Endothelial cell of umbilical vein (primary cell): ENCODE results near the gene ADGRG3. TPM values are rescaled to one million over a fixed set of nuclear protein-coding genes. Genes with fewer than 3 reads are reported as not detected.

Experiments
- Bru-seq: library from RNA; stranded (reverse); fragments of 400-500 nt; gene quantifications from one replicate; lab custom pipeline; 2021; lab: Mats Ljungman, UMichigan
- BruChase-seq, 2 experiments: library from RNA; stranded (reverse); fragments of 400-500 nt; gene quantifications; one replicate each; lab custom pipeline; 2021; lab: Mats Ljungman, UMichigan
- BruUV-seq: library from RNA; stranded (reverse); fragments of 400-500 nt; replicated peaks from 2 replicates; lab custom pipeline; 2021; lab: Mats Ljungman, UMichigan
- CTCF ChIA-PET: fragments of 300-600, 350-600 bp; sonication (Branson Sonifier 250); formaldehyde crosslinking; loops from one replicate; lab custom pipeline; 2021; ENCODE audit warnings: antibody characterized with exemption, inconsistent platforms; lab: Charles Lee
- POLR2A ChIA-PET: fragments of 300-600, 350-600 bp; sonication (Branson Sonifier 250); formaldehyde crosslinking; loops from one replicate; lab custom pipeline; 2021; ENCODE audit warnings: antibody characterized with exemption, inconsistent platforms; lab: Charles Lee
- DNase-seq: peaks from one replicate; pipeline ENCODE4 v3.0.0-alpha.2; 2011; ENCODE audit warnings: low read depth, low spot score
- FAIRE-seq: peaks from 2 replicates; lab custom pipeline; 2011; peaks lifted over from hg19 to GRCh38; lab: Jason Lieb, UNC
- H2AFZ ChIP-seq: 2 replicates; pipeline ENCODE4 v1.6.0; 2012; ENCODE audit warnings: low read depth, low read length, control low read depth, inconsistent platforms
- H3K27ac ChIP-seq: 2 replicates; pipeline ENCODE4 v1.5.1; 2011; ENCODE audit warnings: low read depth, mild to moderate bottlenecking, control low read depth, low read length, moderate library complexity; ENCODE audit not compliant: insufficient read depth
- H3K27me3 ChIP-seq, 2 experiments: 2 replicates each; pipeline versions ENCODE4 v1.6.0 to v1.6.1; 2011; ENCODE audit warnings: low read length in 2 of 2, mixed read lengths in 1 of 2; ENCODE audit not compliant: control insufficient read depth in 2 of 2, insufficient read depth in 2 of 2
- H3K36me3 ChIP-seq, 2 experiments: 2 replicates in 1 of 2; 3 replicates in 1 of 2; pipeline ENCODE4 v1.5.1; 2011; ENCODE audit warnings: low read length in 2 of 2, mild to moderate bottlenecking in 1 of 2, moderate library complexity in 1 of 2; ENCODE audit not compliant: control insufficient read depth in 2 of 2, insufficient read depth in 2 of 2; ENCODE audit errors: extremely low read depth in 1 of 2
- H3K4me1 ChIP-seq: 3 replicates; pipeline ENCODE4 v1.5.1; 2011; ENCODE audit warnings: mild to moderate bottlenecking, low read length; ENCODE audit not compliant: control insufficient read depth, insufficient read depth; ENCODE audit errors: extremely low read depth
- H3K4me2 ChIP-seq: 2 replicates; pipeline ENCODE4 v1.6.1; 2011; ENCODE audit warnings: low read length, control low read depth, mixed read lengths; ENCODE audit not compliant: insufficient read depth
- H3K4me3 ChIP-seq, 3 experiments: fragments of 200-600 bp in 1 of 3; sonication (generic), shearing (Covaris generic) in 1 of 3; replicated peaks in 1 of 3; 2 replicates each; pipeline ENCODE4 v1.5.1; 2011 to 2016; ENCODE audit warnings: control low read depth in 3 of 3, low read length in 3 of 3, mild to moderate bottlenecking in 2 of 3, inconsistent platforms in 1 of 3, low read depth in 1 of 3, moderate library complexity in 1 of 3; ENCODE audit not compliant: insufficient read depth in 1 of 3
- H3K79me2 ChIP-seq: 2 replicates; pipeline ENCODE4 v1.6.0; 2012; ENCODE audit warnings: low read length, inconsistent platforms; ENCODE audit not compliant: control insufficient read depth, insufficient read depth
- H3K9ac ChIP-seq: replicated peaks from 2 replicates; pipeline ENCODE3; 2011; ENCODE audit warnings: low read length, control low read depth; ENCODE audit not compliant: insufficient read depth; ENCODE audit errors: extremely low read depth
- H3K9me1 ChIP-seq: replicated peaks from 3 replicates; pipeline ENCODE4 v1.6.0; 2011; ENCODE audit warnings: mild to moderate bottlenecking, low read length; ENCODE audit not compliant: control insufficient read depth, insufficient read depth; ENCODE audit errors: extremely low read depth
- H3K9me3 ChIP-seq: replicated peaks from 2 replicates; pipeline ENCODE4 v1.5.1; 2012; ENCODE audit warnings: low read length, inconsistent platforms; ENCODE audit not compliant: control insufficient read depth, insufficient read depth
- H4K20me1 ChIP-seq: replicated peaks from 2 replicates; pipeline ENCODE3; 2011; ENCODE audit warnings: mild to moderate bottlenecking, low read length; ENCODE audit not compliant: control insufficient read depth, insufficient read depth; ENCODE audit errors: extremely low read depth
- CTCF ChIP-seq, 2 donors: IDR thresholded peaks; 1 replicate in 1 of 2; 2 replicates in 1 of 2; pipeline ENCODE4 v1.5.1; 2011; ENCODE audit warnings: low read length in 2 of 2, mild to moderate bottlenecking in 2 of 2, moderate library complexity in 2 of 2, control low read depth in 1 of 2, inconsistent platforms in 1 of 2, low read depth in 1 of 2; ENCODE audit not compliant: insufficient read depth in 1 of 2; ENCODE audit errors: extremely low read depth in 1 of 2
- EZH2 ChIP-seq: IDR thresholded peaks from 2 replicates; pipeline ENCODE4 v1.6.1; 2012; ENCODE audit warnings: borderline replicate concordance, low read depth, mild to moderate bottlenecking, moderate library complexity, low read length, inconsistent platforms; ENCODE audit not compliant: severe bottlenecking
- FOS ChIP-seq: IDR thresholded peaks from 2 replicates; pipeline ENCODE4 v1.6.1; 2011; ENCODE audit warnings: mild to moderate bottlenecking, low read length, moderate library complexity, borderline replicate concordance; ENCODE audit not compliant: insufficient read depth
- GATA2 ChIP-seq: IDR thresholded peaks from 2 replicates; pipeline ENCODE4 v1.7.0; 2011; ENCODE audit warnings: low read depth, mild to moderate bottlenecking, moderate library complexity, mixed read lengths, low read length; ENCODE audit not compliant: insufficient read length, insufficient read depth
- JUN ChIP-seq: IDR thresholded peaks from 2 replicates; pipeline ENCODE4 v1.6.1; 2011; ENCODE audit warnings: borderline replicate concordance, low read depth; ENCODE audit not compliant: insufficient read length, insufficient read depth
- MAX ChIP-seq: IDR thresholded peaks from 2 replicates; pipeline ENCODE4 v1.6.1; 2011; ENCODE audit not compliant: insufficient read depth, insufficient read length
- MYC ChIP-seq: IDR thresholded peaks from one replicate; pipeline ENCODE4 v1.6.1; 2011; ENCODE audit warnings: mild to moderate bottlenecking, low read depth, low read length
- POLR2A ChIP-seq: IDR thresholded peaks from 2 replicates; pipeline ENCODE4 v1.6.1; 2012; ENCODE audit warnings: low read depth, mild to moderate bottlenecking, control low read depth, low read length
- POLR2AphosphoS5 ChIP-seq: IDR thresholded peaks from 2 replicates; pipeline ENCODE4 v1.6.1; 2012; ENCODE audit warnings: low read depth, mild to moderate bottlenecking, control low read depth, low read length, moderate library complexity; ENCODE audit not compliant: insufficient read depth
- dilution Hi-C: fragments of 300-500 bp; cut with MboI; formaldehyde crosslinking; loops from one replicate; pipeline ENCODE4 v1.15.0; 2019; ENCODE audit warnings: low sequenced_read_pairs; ENCODE audit not compliant: extremely low pct_ligation_motif_present
- intact Hi-C: fragments of 100-400 bp; cut with micrococcal nuclease; formaldehyde crosslinking; loops from one replicate; pipeline ENCODE4 v1.10.0; 2022
- long read RNA-seq: library from polyadenylated mRNA; stranded (forward); transcript quantifications from one replicate; pipeline ENCODE4 v2.0.0, GENCODE V29; 2021
- polyA minus RNA-seq, 3 experiments: library from RNA; depleted of rRNA, polyadenylated mRNA; stranded (reverse); fragments of >200 nt; gene quantifications; 1 replicate in 1 of 3; 2 replicates in 2 of 3; pipeline ENCODE4 v1.2.3, GENCODE V29; 2011
- polyA plus RNA-seq, 4 experiments: library from polyadenylated mRNA; depleted of rRNA in 3 of 4; stranded (reverse) in 3 of 4; unstranded in 1 of 4; fragments of >200 nt; gene quantifications; 2 replicates each; pipeline versions ENCODE4 v1.2.1 to v1.2.3, GENCODE V29; 2011 to 2012; ENCODE audit warnings: missing spikeins in 1 of 4
- total RNA-seq: library from RNA; stranded (reverse); gene quantifications from 2 replicates; pipeline ENCODE4 v1.2.3, GENCODE V29; 2021

ADGRG3 gene
- total RNA-seq (not detected in 2 replicates), polyA plus RNA-seq (not detected in 2 replicates), polyA minus RNA-seq (not detected in 2 replicates), Bru-seq, nascent RNA (percentile 4 among the genes with signal in this experiment), BruChase-seq, experiment 1, labeled RNA remaining after a 6-hour chase (percentile 8 among the genes with signal in this experiment), BruChase-seq, experiment 2, labeled RNA remaining after a 2-hour chase (percentile 8 among the genes with signal in this experiment)
- polyA plus RNA-seq (2011; cell fraction: cytosol; rRNA removed): not detected in 2 replicates
- polyA plus RNA-seq (2011; cell fraction: nucleus; rRNA removed): not detected in 2 replicates
- not detected in 2 replicates for polyA plus RNA-seq (2012)
- polyA minus RNA-seq (2011; cell fraction: cytosol; rRNA and poly(A)+ RNA removed): not detected
- polyA minus RNA-seq (2011; cell fraction: nucleus; rRNA and poly(A)+ RNA removed): not detected in 2 replicates
- long read RNA-seq: 0 reads

- no peak for TF ChIP-seq MYC
- TF ChIP-seq CTCF (IDR thresholded peaks at IDR 0.05; ENCODE audit: extremely low read depth in 1 of 2, insufficient read depth in 1 of 2, low read depth in 1 of 2, low read length in 2 of 2): no peak
- TF ChIP-seq GATA2: no peak
- no peak for TF ChIP-seq MAX
- no peak for TF ChIP-seq EZH2
- TF ChIP-seq FOS: no peak
- no peak for TF ChIP-seq JUN
- no peak for TF ChIP-seq POLR2AphosphoS5
- TF ChIP-seq POLR2A: no peak
- H3K4me1 ChIP-seq: no peaks in the 10 kb centered on the region
- dilution Hi-C loops (no loop called here), intact Hi-C loops (no loop called here)
- no peak within 1 kb of the TSS for H3K27ac ChIP-seq
- peaks cover 0 to 2% of the 10 kb centered on the region in 2 experiments for H3K36me3 ChIP-seq
- no peaks in the 10 kb centered on the region for H3K9me1 ChIP-seq
- no peak within 1 kb of the TSS for H3K9ac ChIP-seq
- no peak within 1 kb of the TSS for H3K4me3 ChIP-seq
- CTCF ChIA-PET: interaction anchor here (1.3 to 1.9 kb wide), 3 partner anchors 42 to 92 kb away, joined by 3 to 9 read pairs (median 4); no protein-coding TSS in a partner anchor
- POLR2A ChIA-PET: no interaction called here
- H2AFZ ChIP-seq: no peak within 1 kb of the TSS
- H3K79me2 ChIP-seq: no peaks in the 10 kb centered on the region
- BruUV-seq: no TSS peak
- no peaks in the 10 kb centered on the region for H4K20me1 ChIP-seq
- no peaks in the 10 kb centered on the region for H3K9me3 ChIP-seq
- no peak for DNase-seq
- no peak for FAIRE-seq
- no peak within 1 kb of the TSS for H3K4me2 ChIP-seq
- H3K27me3 ChIP-seq: peaks cover 7 to 9% of the 10 kb centered on the region in 2 experiments
Observed at GRCh38 chr16:57668263-57668571, at the start of gene ADGRG3. Gene ADGRG3 (plus strand): TSS chr16:57668306. CDS start chr16:57668348, 42 bp downstream.
